Hematopoietic multipotent progenitor cell treated with erythropoietin and hydrocortisone succinate and interleukin-3 and kit ligand, for 6 days (in vitro differentiated cells): ENCODE data around the gene PDHX.
"Not testable (repeated sequence)": the region's sequence is repeated elsewhere in the genome, so short reads cannot be mapped to it uniquely, and the experiment has no call there.

ENCODE experiments used
- DNase-seq: peaks from one replicate; pipeline ENCODE4 v3.0.0-alpha.2; 2015

The PDHX gene

GRCh38 chr11:34911676-34912075, 4.7 kb upstream of the PDHX start:
- no peak for DNase-seq

- DNase-seq: not testable (repeated sequence)
Measured at GRCh38 chr11:34913556-34913955, 2.9 kb upstream of the PDHX start.

DNA sequence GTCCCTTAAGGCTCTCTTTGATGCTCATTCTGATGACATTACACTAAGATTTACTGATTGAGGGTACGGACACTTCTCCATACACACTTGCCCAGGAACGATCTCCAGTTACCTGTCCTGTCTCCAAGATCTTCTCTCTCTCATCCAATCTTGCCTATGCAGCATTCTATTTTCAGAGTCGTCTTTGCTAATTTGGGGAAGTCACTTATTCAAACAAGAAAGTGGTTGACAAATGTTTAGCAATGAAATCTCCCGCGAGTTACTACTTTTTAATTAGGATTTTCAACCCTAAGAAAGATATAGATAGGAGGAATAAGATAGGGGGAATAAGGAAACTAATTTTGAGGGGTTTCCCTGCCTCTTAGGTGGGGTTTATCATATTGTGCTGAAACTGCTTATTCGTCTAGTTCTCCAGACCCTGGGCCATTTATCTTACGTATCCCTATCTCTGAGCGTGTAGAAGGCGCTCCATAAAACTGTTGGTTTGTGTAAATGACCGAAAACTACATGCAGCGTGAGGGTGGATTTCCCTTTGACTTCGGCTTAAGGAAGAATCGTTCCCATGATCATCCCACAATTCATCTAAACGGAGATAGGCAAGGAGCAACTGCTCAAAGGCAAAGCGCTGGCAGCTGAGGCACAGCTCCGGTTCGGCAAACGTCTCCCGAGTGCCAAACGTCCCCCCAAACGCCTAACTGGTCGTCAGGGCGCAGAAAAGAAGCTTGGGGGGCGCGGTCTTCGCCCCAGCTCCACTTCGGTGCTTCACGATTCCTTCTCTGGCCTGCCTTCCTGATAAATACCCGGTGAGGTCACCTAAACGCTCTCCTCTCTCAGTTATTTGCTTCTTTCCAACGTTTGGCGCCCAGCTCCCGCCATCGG, 1.0 kb upstream of the PDHX start:
- DNase-seq: peak; percentile 57

DNA sequence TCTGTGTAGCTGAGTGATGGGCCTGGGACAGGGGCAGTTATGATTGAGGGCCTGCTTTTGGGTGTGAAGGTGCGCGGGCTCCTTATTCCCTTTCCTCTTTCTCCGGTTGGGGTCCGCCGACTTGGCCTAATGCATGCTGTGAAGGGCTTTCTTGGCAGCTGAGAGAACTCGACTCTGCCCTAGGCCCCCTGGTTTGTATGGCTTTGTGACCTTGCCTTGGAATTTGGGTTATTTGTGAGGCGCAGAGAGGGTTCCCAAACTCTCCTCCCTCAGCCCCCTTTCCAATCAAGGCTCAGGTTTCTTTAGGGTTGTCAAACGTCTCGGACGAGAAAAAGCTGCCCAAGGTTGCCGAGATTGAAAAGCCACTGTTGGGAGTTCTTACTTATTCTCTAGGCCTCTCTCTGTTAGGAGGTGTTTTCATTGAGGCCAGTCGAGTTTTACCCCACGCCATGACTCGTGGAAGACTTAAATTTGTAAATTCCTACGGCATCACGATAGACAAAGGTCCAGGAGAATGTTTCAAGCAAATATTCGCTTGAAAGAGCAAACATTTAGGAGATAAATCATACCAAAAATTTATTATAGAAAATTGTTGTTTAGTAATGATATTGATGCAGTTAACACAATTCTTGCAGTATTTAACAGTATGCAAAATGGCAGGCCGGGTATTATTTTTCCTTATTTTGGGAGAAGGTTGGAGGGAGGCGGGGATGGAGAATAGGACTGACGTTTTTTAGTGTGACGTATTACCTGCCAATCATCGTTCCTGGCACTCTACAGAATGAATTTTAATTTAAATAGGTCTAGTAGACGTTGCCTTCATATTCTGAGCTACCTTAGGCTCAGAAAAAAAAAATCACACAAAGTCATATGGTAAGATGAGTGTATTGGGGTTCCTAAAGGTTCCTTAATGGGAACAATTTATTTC, 689 bp downstream of the PDHX start:
- peak; percentile 23 for DNase-seq

- DNase-seq: no peak
Measured at GRCh38 chr11:34921156-34921555, 4.7 kb downstream of the PDHX start.

DNA sequence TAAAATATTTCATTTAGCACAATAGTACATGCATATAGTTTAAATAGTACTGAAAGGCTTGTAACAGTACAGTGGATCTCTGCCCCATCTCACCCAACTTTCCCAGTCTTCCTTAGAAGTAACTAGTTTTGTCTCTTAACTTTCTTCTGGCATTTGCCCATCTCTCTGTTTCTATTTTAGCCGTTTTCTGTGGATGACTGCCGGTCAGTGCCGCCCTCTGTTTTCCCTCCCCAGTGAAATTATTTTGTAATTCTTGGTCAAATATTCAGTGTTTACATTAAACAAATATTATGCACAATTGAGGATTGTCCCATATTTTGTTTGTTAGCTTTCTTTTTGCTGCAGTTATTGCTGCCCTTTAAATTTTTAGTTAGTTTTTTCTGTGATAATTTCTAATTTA, 8.3 kb downstream of the PDHX start:
- DNase-seq: no peak

GRCh38 chr11:34926101-34926830, 9.8 kb downstream of the PDHX start:
- DNase-seq: peak; percentile 77

DNA sequence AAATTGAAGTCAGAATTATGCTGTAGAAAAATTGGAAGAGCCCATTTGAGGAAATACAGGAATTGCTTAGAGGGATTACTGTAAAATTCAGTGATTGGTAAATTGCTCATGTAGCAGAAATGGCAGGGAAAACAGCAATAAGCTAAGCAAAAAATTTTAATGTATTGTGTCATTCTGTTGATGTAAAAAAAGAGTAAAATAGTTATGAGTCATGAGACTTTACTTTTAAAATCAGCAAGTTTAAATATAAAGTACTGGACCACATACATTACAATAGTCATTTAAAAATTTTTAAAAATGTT, 10.4 kb downstream of the PDHX start:
- DNase-seq: no peak

GRCh38 chr11:34928268-34928959, 12.0 kb downstream of the PDHX start:
- DNase-seq: no peak

GRCh38 chr11:34928960-34929680, 12.7 kb downstream of the PDHX start:
- no peak for DNase-seq

DNA sequence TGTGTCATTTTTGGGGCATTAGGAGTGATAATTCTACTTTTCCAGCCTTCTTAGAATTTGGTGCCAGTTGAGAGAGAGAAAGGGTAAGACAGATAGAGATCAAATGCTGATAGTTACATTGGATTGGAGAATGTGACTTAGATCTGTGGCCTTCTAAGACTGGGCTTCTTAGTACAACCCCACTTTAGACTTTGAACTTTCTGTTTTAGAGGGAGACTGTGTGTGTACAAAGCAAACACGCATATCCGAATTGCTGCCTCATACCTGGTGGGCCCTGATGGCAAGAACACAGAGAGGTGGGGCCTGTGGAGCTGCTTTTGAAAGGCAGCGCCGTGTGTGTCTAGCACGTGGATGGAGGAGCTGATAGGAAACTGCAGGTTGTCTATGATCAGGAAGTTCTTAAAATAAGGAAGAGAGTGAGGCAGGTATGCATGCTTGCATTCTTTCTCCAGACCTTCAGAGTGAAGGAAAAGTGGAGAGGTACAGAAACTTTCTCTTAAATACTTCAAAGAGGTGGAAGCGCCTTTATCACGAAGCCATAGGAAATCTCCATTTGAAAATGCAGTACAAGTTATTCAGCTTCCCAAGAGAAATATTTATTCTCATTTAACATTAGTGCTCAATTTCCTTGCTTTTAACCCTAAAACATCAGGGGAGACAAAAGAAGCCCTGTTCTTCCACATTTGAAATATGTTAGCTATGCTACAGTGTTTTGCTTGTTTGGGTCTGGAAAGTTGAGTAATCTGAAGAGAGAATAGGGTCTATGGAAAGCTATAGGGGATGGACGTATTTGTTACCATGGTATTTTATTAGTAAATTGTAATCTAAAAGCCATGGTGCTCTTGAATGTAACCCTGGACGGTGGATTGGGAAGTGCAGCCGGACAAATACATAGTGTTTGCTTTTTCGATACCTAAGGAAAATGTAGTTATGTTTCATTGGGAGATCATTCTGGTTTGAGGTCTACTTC, 13.7 kb downstream of the PDHX start:
- no peak for DNase-seq

DNA sequence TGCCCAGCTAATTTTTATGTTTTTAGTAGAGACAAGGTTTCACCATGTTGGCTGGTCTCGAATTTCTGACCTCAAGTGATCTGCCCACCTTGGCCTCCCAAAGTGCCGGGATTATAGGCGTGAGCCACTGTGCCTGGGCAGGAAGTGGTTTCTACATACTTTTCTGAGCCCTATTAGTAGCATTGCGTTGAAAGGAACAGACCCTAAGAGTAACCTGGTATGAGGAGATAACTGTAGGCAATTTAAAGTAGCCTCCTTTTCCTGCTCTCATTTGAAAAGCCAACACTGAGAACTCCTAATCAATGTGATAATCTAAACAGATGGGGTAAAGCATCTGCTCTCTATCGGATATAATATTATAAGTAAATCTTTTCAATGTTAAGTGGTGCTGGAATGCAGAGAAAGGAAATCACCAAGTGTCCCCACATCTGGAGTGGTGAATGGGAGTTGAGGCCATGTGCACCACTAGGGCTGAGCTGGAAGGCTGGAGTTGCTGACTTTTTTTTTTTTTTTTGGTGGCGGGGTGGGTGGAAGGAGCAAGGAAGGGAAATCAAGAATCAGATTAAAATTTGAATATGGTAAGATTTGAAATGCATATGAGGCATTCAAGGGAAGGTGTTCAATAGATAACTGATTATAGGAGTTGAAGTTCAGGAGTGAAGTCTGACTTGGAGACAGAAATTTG, 20.7 kb downstream of the PDHX start:
- peak; percentile 21 for DNase-seq

DNA sequence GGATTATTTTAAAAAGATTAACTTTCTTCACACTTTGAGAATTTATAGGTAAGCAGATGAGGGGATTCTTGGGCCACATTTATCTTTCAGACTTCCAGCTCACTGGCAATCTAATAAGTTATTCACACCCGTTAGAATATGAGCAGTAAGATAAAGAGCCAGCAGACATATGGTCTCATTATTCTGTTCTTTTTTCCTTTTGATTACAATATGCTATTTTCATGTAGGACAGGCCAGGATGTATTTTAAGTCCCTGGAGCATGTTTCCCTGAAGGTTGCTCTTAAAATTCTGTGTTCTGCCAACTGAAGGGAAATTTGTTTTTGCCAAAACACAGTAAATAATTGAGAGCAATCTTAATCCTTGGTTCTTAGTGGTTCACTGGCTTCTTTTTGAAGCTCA, 22.2 kb downstream of the PDHX start:
- DNase-seq: peak; percentile 48

GRCh38 chr11:34940026-34940677, 23.7 kb downstream of the PDHX start:
- no peak for DNase-seq

DNA sequence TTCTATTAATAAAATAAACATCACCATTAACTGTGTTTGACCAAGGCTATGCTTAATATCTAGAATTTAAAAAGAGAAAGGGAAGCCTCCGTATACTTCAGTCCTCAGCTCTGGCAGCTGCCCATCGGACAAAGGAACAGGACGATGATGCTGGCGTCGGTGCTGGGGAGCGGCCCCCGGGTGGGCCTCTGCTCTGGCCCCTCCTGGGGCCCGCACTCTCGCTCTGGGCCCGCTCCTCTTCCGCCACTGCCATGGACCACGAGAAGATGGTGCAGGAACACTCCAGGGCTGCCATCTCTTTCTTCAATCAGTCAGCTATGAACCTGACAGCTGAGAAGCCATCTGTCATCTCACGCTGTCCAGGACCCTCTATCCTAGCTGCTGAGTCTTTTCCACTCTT, 25.3 kb downstream of the PDHX start:
- no peak for DNase-seq

GRCh38 chr11:34944692-34945091, 28.3 kb downstream of the PDHX start:
- DNase-seq: no peak

GRCh38 chr11:34948696-34949095, 32.3 kb downstream of the PDHX start:
- no peak for DNase-seq

DNA sequence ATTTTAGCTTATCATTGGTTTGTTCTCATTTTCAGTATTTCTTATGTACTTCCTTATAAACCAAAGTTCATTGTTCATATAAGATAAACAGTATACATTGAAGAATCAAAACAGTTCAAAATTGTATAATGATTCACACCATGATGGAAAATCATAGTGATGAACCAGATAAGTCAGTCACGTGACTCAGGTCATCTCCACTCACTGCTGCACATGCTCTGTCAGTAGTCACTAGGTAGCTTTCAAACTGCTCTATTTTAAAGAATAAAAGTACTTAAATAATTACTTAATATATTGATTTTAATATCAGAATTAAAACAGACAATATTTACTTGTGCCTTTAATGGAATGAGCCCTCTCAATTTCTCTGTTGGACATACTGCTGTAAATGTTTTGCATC, 37.5 kb downstream of the PDHX start:
- no peak for DNase-seq

DNA sequence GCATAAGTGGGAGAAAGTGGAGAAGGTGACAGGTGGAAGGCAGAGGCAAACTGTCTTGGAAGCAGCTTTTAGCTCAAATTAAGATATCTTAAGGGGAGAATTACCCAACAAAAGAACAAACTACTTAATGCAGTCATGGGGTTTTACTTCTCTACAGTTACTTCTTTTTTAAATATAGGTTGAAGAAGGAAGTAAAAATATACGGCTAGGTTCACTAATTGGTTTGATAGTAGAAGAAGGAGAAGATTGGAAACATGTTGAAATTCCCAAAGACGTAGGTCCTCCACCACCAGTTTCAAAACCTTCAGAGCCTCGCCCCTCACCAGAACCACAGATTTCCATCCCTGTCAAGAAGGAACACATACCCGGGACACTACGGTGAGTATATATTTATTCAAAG, 40.8 kb downstream of the PDHX start:
- DNase-seq: no peak

DNA sequence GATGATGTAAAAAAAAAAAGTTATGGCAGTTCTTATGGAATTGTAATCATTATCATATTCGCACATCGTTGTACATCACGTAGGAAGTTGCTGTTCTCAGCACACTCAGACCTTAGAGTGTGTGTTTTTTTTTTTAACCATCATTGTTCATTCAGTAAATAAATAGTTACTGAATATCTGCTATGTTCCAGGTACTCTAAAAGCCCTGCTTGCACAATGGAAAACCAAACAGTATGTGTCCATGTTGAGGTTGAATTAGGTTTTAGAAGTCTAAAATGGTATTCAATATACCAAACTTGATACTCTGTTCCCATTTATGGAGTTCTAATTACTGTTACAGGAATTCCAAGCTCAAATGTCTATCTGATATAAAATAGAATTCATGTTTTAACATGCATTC, 41.2 kb downstream of the PDHX start:
- DNase-seq: no peak
